HepG2 (cell line): ENCODE data around the gene MRPL2. TPM values are rescaled to one million over a fixed set of nuclear protein-coding genes. Genes with fewer than 3 reads are reported as not detected.
A peak's percentile ranks its signal among the peaks of the same experiment; 100 is the strongest.

Experiments used
- HMG20B ChIP-seq: conservative IDR thresholded peaks from 2 replicates; pipeline ENCODE4 v1.6.1; 2016; ENCODE audit warnings: missing genetic modification reagents, missing compliant biosample characterization
- HNF4G ChIP-seq, 2 experiments: sonication (generic) in 1 of 2; formaldehyde crosslinking in 1 of 2; IDR thresholded peaks; 2 replicates each; pipeline versions ENCODE4 v1.4.0 to v1.6.1; 2011 to 2020; ENCODE audit warnings: borderline replicate concordance in 2 of 2, low read depth in 2 of 2, mild to moderate bottlenecking in 2 of 2, low read length in 1 of 2, missing genetic modification reagents in 1 of 2, moderate library complexity in 1 of 2
- IKZF4 ChIP-seq: sonication (generic); formaldehyde crosslinking; IDR thresholded peaks from 2 replicates; pipeline ENCODE4 v1.5.1; 2020; ENCODE audit warnings: borderline replicate concordance, mild to moderate bottlenecking, low read depth, missing genetic modification reagents; ENCODE audit errors: not compliant biosample characterization
- IKZF5 ChIP-seq: IDR thresholded peaks from 2 replicates; pipeline ENCODE4 v1.6.1; 2018; ENCODE audit warnings: missing genetic modification reagents, mild to moderate bottlenecking, missing compliant biosample characterization
- KMT2A ChIP-seq: sonication (generic); formaldehyde crosslinking; IDR thresholded peaks from 2 replicates; pipeline ENCODE4 v1.4.0; 2020; ENCODE audit warnings: missing genetic modification reagents
- MLLT10 ChIP-seq: sonication (generic); formaldehyde crosslinking; IDR thresholded peaks from 2 replicates; pipeline ENCODE4 v1.4.0; 2020; ENCODE audit warnings: missing genetic modification reagents
- NFYB ChIP-seq: sonication (generic); formaldehyde crosslinking; IDR thresholded peaks from 2 replicates; pipeline ENCODE4 v1.4.0; 2020; ENCODE audit warnings: missing genetic modification reagents
- NFYC ChIP-seq: IDR thresholded peaks from 2 replicates; pipeline ENCODE4 v1.6.1; 2016; ENCODE audit warnings: missing genetic modification reagents, missing compliant biosample characterization
- RFXAP ChIP-seq: sonication (generic); formaldehyde crosslinking; IDR thresholded peaks from 2 replicates; pipeline ENCODE4 v1.4.0; 2020; ENCODE audit warnings: missing genetic modification reagents, borderline replicate concordance
- SALL1 ChIP-seq: sonication (generic); formaldehyde crosslinking; IDR thresholded peaks from 2 replicates; pipeline ENCODE4 v1.8.0; 2022; ENCODE audit warnings: mild to moderate bottlenecking, missing genetic modification reagents
- SSRP1 ChIP-seq: IDR thresholded peaks from 2 replicates; pipeline ENCODE4 v1.6.1; 2016; ENCODE audit warnings: control low read depth
- TBL1XR1 ChIP-seq: fragments of 150-350 bp; IDR thresholded peaks from 2 replicates; pipeline ENCODE4 v1.6.1; 2014; ENCODE audit warnings: borderline replicate concordance, low read length; ENCODE audit not compliant: partially characterized antibody
- ZBTB4 ChIP-seq: sonication (generic); formaldehyde crosslinking; IDR thresholded peaks from 2 replicates; pipeline ENCODE4 v1.4.0; 2020; ENCODE audit warnings: missing genetic modification reagents, mild to moderate bottlenecking, borderline replicate concordance
- ZBTB42 ChIP-seq: sonication (generic); formaldehyde crosslinking; IDR thresholded peaks from 2 replicates; pipeline ENCODE4 v1.5.0; 2020; ENCODE audit warnings: mild to moderate bottlenecking, missing genetic modification reagents
- ZC3H13 ChIP-seq: sonication (generic); formaldehyde crosslinking; IDR thresholded peaks from 2 replicates; pipeline ENCODE4 v1.8.1; 2023; ENCODE audit warnings: mild to moderate bottlenecking, missing genetic modification reagents, moderate library complexity
- ZFP1 ChIP-seq: IDR thresholded peaks from 2 replicates; pipeline ENCODE4 v1.6.1; 2016
- ZNF331 ChIP-seq: sonication (generic); formaldehyde crosslinking; IDR thresholded peaks from 2 replicates; pipeline ENCODE4 v1.4.0; 2020; ENCODE audit warnings: missing genetic modification reagents
- ZNF615 ChIP-seq: sonication (generic); formaldehyde crosslinking; IDR thresholded peaks from 2 replicates; pipeline ENCODE4 v1.5.0; 2020; ENCODE audit warnings: mild to moderate bottlenecking, missing genetic modification reagents, borderline replicate concordance
- polyA plus RNA-seq, 8 experiments: library from polyadenylated mRNA; depleted of rRNA in 3 of 8; stranded (reverse) in 7 of 8; unstranded in 1 of 8; fragments of >200 nt; fragmentation: Illumina TruSeq in 4 of 8; extraction: Trizol in 4 of 8; gene quantifications; 2 replicates each; pipeline versions ENCODE4 v1.2.1 to v1.2.3, GENCODE V29; 2011 to 2016; ENCODE audit warnings: low read depth in 4 of 8, missing spikeins in 1 of 8, mixed read lengths in 1 of 8; ENCODE audit not compliant: insufficient read depth in 1 of 8
- total RNA-seq, 5 experiments: library from RNA; depleted of rRNA; stranded (reverse); fragments of >200 nt; fragmentation: Illumina TruSeq; extraction: Trizol; gene quantifications; 2 replicates each; pipeline ENCODE4 v1.2.3, GENCODE V29; 2016; ENCODE audit warnings: low read depth in 1 of 5
- TF ChIP-seq, protein P1 (sequence below): sonication (generic); formaldehyde crosslinking; IDR thresholded peaks from 2 replicates; pipeline ENCODE4 v1.9.0; 2021; ENCODE audit warnings: missing genetic modification reagents, mild to moderate bottlenecking, borderline replicate concordance

MRPL2 gene
- total and polyA plus RNA-seq, 2 of the 13 experiments (the other 11 are each of a cell fraction or from before 2014, with no cell fraction given), result 56.8 to 65.6 TPM

- TF ChIP-seq IKZF5 (peak; percentile 83), SALL1 (CRISPR knock-in tag) (peak; percentile 91), ZNF615 (CRISPR knock-in tag) (peak; percentile 84; the same call in 1 of the 2 replicates), KMT2A (CRISPR knock-in tag) (peak; percentile 83), ZC3H13 (CRISPR knock-in tag) (peak; percentile 52; the same call in 1 of the 2 replicates), HMG20B (peak; percentile 90), HNF4G (IDR thresholded peaks at IDR 0.05; ENCODE audit: borderline replicate concordance, low read depth, low read length) (peak; percentile 91), HNF4G (CRISPR knock-in tag; IDR thresholded peaks at IDR 0.05; ENCODE audit: borderline replicate concordance, low read depth) (peak; percentile 67; the same call in 1 of the 2 replicates), ZBTB42 (CRISPR knock-in tag) (peak; percentile 20; the same call in 1 of the 2 replicates), SSRP1 (CRISPR knock-in tag) (no peak), NFYB (0 out of 2 replicates have a peak, but pooled peaks have one; percentile 12), ZFP1 (CRISPR knock-in tag) (peak; percentile 73; the same call in 1 of the 2 replicates), TBL1XR1 (no peak), ZBTB4 (CRISPR knock-in tag) (peak; percentile 76; the same call in 1 of the 2 replicates), ZNF331 (peak; percentile 78), MLLT10 (CRISPR knock-in tag) (0 out of 2 replicates have a peak, but pooled peaks have one; percentile 38), RFXAP (CRISPR knock-in tag) (peak; percentile 78; the same call in 1 of the 2 replicates), NFYC (CRISPR knock-in tag) (peak; percentile 33; the same call in 1 of the 2 replicates), IKZF4 (no peak)
- TF ChIP-seq, protein P1, sequence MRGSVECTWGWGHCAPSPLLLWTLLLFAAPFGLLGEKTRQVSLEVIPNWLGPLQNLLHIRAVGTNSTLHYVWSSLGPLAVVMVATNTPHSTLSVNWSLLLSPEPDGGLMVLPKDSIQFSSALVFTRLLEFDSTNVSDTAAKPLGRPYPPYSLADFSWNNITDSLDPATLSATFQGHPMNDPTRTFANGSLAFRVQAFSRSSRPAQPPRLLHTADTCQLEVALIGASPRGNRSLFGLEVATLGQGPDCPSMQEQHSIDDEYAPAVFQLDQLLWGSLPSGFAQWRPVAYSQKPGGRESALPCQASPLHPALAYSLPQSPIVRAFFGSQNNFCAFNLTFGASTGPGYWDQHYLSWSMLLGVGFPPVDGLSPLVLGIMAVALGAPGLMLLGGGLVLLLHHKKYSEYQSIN (CRISPR knock-in tag), result no peak
Measured at GRCh38 chr6:43089874-43090558, 30.8 kb upstream of the MRPL2 start (continued).
